Umbilical cord (tissue), 2 donors: Measurements from ENCODE around the gene PPP2R2C. TPM values are rescaled to one million over a fixed set of nuclear protein-coding genes. Genes with fewer than 3 reads are reported as not detected.

Experiments used
- DNase-seq: peaks from one replicate; pipeline ENCODE4 v3.0.0-alpha.2; 2015; ENCODE audit warnings: low spot score
- total RNA-seq: library from RNA; depleted of rRNA; stranded (reverse); fragments of >200 nt; gene quantifications from one replicate; pipeline ENCODE4 v1.2.3, GENCODE V29; 2014; ENCODE audit warnings: low replicate concordance; ENCODE audit not compliant: insufficient read depth

Gene PPP2R2C
- total RNA-seq, 1 donor from 2014 or later = 2.9 TPM

DNA sequence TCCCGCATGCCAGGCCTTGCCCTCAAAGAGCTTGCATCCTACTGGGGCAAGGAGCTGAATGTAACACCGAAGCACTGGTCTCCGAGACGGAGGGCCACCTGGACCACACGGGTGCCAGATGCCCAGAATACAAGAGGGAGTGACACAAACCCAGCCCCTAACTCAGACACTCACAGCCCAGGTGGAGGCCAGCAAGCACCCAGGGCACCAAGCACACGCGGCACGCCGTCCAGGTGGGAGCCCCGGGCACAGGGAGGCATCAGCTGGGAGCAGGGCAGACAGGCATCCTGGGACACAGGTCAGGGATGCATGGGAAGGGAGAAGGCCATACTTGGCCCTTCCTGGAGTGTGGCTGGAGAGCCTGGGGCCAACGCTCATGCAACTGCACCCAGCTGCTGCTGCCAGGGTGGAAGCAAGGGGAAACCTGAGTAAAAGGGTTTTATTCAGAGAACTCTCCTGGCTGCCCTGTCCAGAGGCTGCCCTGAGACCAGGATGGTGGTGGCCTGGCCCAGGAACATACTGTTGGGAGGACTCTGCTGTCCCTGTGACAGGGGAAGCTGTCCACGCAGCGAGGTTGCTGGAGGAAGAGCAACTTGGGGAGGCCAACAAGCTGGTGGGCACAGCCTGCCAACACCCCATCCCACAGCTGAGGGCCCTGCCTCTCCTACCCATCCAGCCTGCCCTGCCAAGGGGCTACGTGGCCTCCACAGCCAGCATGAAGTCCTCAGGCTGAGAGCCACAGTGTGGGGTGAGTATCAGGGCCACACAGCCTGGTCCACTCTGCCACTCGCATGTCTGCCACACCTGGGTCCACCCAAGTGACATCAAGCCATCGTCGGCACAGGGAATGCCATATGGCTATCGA is 22.2 kb upstream of the PPP2R2C start:
- DNase-seq = no peak

DNA sequence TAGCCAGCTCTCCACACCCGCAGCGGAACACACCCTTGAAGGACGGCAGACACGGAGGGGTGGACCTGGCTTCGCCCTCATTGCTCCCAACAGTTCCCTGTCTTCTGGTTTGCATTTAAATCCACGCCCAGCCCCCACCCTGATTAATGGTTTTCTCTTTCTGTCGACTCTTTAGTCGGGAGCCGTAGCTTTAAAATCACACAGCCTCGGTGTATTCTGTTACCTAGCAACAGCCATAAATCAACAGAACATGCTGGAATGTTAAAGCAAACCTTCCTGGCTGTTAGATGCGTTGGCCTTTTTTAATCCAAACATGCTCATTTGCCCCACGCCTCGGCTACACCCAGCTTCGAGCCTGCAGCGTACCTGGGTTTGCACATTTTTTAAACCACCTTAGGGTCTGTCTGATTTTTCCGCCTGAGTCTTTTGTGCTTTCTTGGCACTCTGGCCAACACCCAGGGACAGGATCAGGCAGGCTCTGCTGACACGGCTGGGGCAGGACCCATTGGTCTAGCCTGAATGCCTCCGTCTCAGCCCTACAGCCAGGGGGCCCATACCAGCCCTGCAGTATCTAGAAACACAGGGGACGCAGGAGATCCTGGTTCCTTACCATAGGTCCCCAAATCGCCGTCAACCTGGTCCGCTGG is 21.4 kb upstream of the PPP2R2C start:
- DNase-seq = peak; percentile 59

DNA sequence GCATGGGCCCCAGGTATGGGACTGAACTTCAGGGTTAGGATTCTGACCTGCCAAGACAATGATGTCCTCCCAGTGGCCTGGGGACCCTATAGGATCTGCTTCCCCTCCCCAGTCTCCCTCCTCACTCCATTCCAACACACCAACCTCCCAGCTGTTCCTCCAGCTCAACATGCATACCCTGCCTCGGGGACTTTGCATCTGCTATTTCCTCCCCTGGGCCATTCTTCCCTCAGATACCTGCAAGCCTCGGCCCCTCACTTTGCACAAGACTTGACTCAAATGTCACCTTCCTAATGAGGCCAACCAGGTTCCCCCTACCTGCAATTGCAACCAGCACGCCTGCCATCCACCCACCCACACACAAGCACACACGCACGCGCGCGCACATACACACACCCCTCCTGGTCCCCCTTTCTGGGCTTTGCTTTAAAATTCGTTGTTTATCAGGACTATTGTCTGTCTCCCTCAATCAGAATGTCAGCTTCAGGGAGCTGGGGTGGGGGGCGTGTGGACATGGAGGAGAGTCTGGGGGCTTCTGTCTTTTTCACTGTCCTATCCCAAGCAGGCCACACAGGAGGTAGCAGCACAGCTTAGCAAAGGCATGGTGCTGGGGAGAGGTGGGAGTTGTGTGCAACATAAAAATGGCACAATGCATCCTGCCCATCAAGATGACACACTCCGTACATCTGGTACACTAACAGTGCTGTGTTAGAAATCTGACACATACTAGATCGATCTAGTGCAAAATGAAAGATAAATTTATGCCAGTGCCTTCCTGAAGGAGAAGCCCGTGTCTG is 20.6 kb upstream of the PPP2R2C start:
- no peak for DNase-seq

DNA sequence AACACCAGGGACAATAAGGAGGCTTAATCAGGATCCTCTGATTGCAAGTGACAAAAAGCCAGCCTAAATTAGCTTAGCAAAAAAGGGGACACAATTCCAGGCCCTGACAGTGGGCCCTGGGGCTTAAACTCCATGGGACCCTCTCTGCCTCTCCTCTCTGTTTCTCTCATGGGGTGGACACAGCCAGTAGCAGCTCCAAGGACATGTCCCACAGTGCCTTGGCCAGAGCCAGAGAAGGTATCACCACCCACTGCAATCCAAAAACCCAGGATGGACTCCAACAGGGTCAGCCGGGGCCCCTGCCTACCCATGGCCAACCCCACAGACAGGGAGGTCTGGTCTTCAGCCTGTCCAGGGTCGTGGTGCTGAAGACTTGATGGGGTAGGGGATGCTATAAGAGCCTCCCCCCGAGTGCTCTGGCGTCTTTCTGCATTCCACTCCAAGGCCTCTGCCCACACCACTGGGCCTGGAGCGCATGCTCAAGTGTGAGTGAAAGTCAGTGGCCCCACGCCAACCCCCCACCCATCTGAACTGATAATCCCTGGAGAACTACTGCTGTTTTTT is 19.7 kb upstream of the PPP2R2C start:
- no peak for DNase-seq

DNA sequence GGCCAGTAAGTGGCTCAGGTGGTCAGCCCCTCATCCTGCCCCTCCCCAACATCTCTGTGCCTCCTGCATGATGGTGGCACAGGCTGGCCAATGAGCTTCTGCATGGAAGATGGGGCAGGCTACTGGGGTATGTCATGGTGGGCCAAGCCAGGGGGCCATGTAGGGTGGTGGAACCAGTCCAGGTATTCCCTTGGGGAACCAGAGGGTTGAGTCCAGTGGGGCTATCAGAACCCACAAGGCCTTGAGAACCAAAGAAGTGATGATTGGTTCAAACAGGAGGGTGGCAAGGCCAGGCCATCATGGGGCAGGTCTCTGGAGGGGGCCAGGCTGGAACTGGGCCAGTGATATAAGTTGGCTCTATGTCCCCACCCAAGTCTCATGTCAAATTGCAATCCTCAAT is 18.8 kb upstream of the PPP2R2C start:
- no peak for DNase-seq

DNA sequence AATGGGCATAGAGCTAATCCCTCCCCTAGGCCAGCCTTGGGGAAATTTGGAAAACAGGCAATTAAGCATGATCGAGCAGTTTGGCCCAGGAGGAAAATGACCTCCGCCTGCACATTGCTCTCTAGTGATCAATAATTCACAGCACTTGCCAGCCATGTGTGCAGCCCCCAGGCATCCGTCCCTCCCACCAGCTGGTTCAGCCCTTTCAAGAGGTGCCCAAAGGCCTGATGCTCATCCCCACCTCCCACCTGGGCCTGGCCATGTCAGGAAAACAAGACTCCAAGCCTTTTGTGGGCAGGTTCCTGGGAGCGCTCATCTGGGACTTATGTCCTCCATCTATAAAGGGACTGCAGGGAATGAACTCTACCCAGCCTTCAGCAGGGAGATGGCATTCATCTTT is 17.5 kb upstream of the PPP2R2C start:
- DNase-seq = no peak

DNA sequence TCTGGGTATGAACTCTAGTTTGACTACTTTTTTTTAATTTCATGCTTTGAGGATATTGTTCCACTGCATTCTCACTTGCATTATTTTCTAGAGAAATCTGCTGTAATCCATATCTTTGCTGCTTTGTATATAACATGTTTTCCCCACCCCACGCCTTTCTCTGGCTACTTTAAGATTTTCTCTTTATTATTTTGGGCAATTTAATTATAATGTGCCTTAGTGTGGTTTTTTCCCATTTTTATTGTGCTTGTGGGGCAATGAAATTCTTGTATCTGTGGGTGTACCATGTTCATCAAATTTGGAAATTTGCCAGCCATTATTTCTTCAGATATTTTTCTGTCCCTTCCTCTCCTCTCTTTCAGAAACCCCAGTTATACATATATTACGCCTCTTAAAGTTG is 15.1 kb upstream of the PPP2R2C start:
- DNase-seq = no peak

DNA sequence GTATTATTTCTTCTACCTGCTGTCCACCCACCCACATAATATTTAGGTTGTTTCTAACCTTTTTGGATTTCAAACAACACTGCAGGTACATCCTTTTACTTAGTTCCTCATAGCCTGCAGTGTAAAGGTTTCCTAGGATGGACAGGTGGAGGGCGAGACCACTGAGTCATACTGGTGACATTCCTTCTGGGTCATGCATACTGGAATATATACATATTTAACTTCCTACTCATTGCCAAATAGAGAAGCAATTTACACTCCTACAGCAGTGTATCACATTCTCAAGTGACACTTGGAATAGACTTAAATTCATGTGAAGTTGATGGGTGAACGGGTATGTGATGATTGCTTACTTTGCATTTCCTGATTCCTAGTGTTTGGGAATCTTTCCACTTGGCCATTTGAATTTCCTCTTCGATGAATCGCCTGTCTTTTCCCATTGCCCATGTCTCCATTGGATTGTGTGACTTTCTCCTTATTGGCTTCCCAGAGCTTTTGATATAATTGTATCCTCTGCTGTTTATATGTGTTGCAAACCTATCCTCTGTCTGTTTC is 8.2 kb upstream of the PPP2R2C start:
- DNase-seq = no peak

DNA sequence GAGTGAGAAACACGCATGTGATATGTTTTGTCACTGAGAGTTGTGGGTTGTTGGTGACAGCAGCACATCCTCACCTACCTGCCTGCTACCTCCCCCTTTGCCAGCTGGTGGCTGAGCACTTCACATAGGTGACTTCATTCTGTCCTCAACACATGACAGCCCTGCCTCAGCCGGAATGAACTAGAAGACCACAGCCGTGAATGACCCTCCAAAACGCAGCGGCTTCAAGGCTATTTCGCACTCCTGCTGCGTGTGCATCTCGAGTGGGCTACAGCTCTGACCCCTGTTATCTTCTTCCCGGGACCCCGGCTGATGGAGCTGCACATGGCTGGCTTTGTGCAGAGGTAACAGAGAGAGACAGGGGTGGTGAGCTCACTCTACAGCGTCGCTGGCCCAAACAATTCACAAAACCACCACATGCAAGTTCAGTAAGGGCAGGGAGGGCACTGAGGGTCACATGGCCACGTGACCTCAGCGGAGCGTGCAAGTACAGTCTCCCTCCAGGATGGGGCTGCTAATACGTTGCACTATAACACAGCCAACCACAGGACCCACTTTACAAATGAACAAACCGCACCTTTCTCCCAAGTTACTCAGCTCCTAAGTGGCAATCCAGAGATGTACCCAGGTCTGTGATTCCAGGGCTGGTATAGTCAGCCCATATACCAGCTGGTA is 6.3 kb upstream of the PPP2R2C start:
- no peak for DNase-seq

DNA sequence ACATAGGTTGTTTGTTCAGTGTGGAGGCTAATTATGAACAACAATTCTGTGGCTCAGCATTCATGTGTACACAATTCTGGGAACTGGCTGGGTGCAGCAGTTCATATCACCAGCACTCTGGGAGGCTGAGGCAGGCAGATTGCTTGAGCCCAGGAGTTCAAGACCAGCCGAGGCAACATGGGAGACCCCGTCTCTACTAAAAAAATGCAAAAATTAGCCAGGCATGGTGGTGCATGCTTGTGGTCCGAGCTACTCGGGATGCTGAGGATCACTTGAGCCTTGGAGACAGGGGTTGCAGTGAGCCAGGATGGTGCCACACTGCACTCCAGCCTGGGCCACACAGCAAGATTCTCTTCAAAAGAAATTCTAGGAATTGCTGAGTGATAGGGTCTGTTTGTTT is 4.5 kb upstream of the PPP2R2C start:
- DNase-seq = no peak

DNA sequence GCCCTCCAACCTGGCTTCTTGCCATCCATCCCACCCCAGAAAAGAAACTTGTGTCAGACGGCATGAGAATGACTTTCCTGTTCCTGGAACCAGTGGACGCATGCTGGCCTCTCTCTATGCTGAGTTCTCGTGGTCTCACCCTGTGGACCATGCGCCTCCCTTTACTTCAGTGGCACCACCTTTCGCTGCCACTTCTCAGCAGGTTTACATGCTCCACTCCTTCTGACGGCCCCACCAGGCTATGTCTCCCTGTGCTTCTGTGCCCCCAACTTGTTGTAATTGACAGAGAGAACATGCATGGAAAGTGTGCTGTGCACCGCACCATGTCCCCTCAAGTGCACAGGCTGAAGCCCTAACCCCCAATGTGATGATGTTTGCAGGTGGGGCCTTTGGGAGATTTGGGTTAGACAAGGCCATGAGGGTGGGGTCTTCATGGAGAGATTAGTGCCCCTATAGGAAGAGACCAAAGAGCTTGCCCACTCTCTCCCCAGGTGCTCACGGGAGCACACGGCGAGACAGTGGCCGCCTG is 3.1 kb upstream of the PPP2R2C start:
- DNase-seq = no peak

DNA sequence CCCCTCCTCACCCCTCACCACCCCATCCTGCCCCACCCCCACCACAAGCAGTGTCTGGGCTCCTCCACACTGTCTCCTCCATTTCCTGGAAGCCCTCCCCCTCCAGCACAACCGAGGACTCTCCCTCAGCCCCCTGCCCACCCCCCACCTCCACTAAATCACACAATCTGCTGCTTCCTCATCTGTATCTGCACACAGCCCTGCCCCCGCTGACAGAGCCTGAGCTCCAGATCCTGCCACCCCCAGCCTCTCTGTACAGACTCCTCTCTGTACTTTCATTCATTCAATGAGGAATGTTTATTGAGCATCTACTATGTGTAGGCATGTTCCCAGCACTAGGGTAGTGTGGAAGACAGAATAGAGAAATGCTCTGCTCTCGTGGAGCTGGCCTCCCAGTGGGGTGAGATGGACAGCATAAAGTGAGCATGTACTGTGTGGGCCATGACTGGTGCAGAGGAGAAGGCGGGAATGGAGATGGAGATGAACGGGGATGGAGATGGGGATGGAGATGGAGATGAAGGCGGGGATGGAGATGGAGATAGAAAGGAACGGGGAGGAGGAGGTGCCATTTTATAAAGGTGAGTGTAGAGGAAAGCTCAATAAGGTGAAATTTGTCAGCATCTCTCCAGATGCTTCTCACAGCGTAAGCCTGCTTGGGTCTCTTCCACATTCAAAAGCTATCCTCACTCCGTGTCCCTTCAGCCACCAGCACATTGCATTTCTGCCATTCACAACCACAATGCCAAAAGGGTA is 2.5 kb upstream of the PPP2R2C start:
- DNase-seq = no peak

DNA sequence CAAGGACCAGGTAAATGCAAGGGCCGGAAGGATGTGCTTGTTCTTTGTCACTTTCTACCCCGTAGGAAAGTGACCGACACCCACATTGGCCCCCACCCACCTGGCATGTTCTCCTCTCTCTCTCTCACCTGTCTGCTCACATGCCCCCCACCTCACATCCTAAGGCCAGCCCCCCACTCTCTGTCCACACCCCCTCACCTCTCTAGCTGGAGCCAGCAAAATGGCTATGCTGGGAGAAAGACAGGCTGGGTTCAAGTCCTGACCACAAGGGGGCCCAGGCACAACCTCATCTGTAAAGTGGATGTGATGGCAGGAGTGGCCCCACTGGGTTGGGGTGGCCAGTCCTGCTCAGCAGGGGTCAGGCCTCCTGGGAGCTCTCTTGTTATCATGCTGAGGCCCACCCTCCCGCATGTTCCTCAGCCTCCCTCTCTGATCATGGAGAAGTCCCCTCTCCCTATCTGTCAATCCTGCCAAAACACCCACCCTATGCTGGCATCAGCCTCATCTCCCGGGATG is 1.7 kb upstream of the PPP2R2C start:
- no peak for DNase-seq

DNA sequence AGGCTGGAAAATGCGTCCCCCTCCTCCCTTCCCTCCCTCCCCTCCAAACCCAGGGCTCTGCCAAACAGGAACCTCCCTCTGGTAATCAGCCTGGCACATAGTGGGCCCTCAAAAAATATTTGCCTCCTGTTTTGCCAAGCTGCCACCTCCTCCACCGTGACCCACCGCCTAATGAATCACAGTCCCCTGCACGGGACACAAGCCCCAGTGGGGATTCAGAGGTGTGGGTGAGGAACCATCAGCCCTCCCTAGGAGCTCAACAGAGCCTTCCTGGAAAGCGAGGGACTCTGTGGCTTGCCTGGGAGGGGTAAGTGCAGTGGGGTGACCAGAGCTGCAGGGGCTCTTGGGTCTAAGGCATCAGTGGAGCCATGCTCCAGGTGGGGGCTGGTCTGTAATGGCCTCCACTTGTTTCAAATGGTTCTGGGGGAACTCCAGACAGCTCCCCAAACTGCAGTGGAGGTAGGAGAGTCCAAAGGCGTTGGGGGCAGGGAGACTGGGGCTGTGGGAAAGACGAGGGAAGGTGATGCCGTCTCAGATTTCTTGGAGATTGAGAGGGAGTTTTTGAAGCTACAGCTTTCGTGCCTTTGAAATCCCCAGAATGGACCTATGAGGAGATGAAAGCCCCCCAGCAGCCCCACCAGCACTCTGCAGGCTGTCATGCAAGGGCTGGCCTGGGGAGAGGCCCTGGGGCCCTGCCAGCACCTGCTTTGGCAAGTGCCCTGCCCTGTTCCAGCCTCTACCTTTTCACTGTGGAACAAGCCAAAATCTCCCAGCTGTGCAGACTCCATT is 1.0 kb upstream of the PPP2R2C start:
- DNase-seq = no peak

DNA sequence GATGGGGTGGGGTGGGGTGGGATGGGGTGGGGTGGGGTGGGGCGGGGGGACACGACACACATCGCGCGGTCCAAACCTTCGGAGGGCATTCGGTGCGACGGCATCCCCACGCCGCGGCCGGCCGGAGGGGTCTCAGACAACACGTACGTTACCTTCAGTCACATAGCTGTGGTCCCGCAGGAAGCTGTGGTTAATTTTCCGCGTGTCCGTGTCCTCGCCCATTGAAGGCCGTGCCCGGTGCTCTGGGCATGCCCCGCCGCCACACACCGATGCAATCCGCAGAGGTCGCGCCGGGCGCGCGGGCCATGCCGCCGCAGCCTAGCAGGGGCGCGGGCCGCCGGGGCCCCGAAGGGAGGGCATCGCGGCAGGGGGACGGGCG is 417 bp downstream of the PPP2R2C start:
- DNase-seq = no peak

DNA sequence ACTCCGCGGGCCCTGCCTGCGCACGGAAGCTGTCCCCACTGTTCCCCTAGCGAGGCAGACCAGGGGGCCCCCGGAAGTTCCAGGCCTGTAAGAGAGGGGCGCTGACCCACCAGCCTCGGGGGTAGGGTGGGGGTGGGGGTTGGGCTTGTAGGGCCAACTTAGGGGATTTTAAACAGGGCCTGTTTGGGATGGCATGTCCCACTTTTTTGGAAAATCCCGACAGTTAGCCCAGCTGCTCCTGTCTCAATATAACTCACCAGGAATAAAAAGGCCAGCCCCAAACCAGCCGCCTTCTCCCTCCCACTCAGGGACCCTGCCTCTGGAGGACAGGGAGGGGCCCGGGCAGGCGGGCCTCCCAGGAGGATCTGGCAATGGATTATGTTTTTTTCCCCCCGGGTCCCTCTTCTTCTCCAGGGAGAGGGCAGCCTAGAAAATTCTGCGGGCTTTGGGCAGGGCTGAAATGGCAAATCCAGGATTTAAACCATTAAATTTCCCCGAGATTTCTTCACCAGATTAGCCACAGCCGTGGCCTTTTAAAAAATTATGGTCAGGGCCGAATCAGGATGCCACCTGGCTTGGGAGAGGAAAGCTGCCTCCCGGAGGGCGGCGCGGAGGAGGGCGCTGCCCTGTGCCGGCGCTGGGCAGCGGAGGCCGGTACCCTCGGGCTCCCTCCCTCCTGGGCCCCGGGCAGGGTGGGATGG is 957 bp downstream of the PPP2R2C start:
- no peak for DNase-seq

DNA sequence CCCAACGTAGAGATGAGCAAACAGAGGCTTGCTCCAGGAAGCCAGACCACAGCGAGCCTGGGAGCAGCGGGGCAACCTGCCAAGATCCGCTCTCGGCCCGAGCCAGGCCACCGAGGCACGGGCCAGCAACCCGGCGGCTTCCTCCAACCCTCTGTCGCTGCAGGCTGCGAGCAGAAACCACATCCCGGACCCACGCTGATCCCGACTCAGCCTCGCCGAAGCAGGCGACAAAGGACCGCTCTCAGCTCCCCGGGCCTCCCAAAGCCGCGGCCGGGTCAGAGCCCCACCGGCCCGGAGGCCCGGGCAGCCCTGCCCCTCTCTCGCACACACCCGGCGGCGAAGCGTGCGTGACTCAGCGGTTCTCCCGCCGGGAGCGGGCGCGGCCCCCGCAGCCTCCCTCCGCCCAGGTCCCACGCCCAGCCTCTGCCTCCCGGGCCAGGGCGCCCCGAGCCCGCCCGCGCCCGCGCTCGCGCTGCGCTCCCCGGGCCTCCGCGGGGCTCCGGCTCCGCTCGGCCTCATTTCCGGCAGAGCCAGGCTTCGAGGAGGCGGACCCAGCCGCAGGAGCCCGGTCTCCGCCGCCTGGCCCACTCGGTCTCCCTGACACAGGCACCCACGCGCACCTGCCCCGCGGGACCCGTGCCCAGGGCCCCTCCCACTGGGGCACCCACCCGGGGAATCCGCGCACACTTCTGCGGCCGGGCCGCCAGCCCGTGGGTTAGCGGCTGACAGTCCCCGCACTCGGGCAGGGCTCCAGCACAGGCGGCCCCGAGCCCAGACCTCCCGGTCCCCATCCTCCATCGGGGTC is 1.7 kb downstream of the PPP2R2C start:
- DNase-seq = peak; percentile 30
